ENCODE data around the gene COG2.
"Not testable (repeated sequence)": the region's sequence is repeated elsewhere in the genome, so short reads cannot be mapped to it uniquely, and the experiment has no call there.

The COG2 gene

GRCh38 chr1:230698964-230699363 lies 56.7 kb downstream of the COG2 start:
- in situ Hi-C loops (cut with MboI; ENCODE audit: low sequenced_read_pairs): not testable (repeated sequence)

GRCh38 chr1:230699716-230700115 lies 57.4 kb downstream of the COG2 start:
- in situ Hi-C loops (cut with MboI; ENCODE audit: low sequenced_read_pairs): no loop called here

GRCh38 chr1:230700132-230700531 lies 57.9 kb downstream of the COG2 start:
- in situ Hi-C loops (cut with MboI; ENCODE audit: low sequenced_read_pairs): no loop called here

- in situ Hi-C loops (cut with MboI; ENCODE audit: low sequenced_read_pairs): no loop called here
These were observed 59.2 kb downstream of the COG2 start for GRCh38 chr1:230701434-230701833.

GRCh38 chr1:230701895-230702768 lies 59.9 kb downstream of the COG2 start:
- in situ Hi-C loops (cut with MboI; ENCODE audit: low sequenced_read_pairs): no loop called here

GRCh38 chr1:230702934-230703678 lies 60.8 kb downstream of the COG2 start:
- in situ Hi-C loops (cut with MboI; ENCODE audit: low sequenced_read_pairs): no loop called here

GRCh38 chr1:230703679-230704385 lies 61.6 kb downstream of the COG2 start:
- in situ Hi-C loops (cut with MboI; ENCODE audit: low sequenced_read_pairs): no loop called here

GRCh38 chr1:230704830-230705229 lies 62.5 kb downstream of the COG2 start:
- in situ Hi-C loops (cut with MboI; ENCODE audit: low sequenced_read_pairs): no loop called here

- in situ Hi-C loops (cut with MboI; ENCODE audit: low sequenced_read_pairs): no loop called here
These were observed 63.2 kb downstream of the COG2 start for GRCh38 chr1:230705289-230706019.

GRCh38 chr1:230706020-230706699 lies 63.9 kb downstream of the COG2 start:
- in situ Hi-C loops (cut with MboI; ENCODE audit: low sequenced_read_pairs): no loop called here

GRCh38 chr1:230706887-230707731 lies 64.8 kb downstream of the COG2 start:
- in situ Hi-C loops (cut with MboI; ENCODE audit: low sequenced_read_pairs): no loop called here

GRCh38 chr1:230707732-230708630 lies 65.7 kb downstream of the COG2 start:
- in situ Hi-C loops (cut with MboI; ENCODE audit: low sequenced_read_pairs): no loop called here

- in situ Hi-C loops (cut with MboI; ENCODE audit: low sequenced_read_pairs): no loop called here
These were observed 66.6 kb downstream of the COG2 start for GRCh38 chr1:230708631-230709580.

- in situ Hi-C loops (cut with MboI; ENCODE audit: low sequenced_read_pairs): no loop called here
These were observed 67.6 kb downstream of the COG2 start for GRCh38 chr1:230709619-230710542.

- in situ Hi-C loops (cut with MboI; ENCODE audit: low sequenced_read_pairs): no loop called here
These were observed 68.2 kb downstream of the COG2 start for GRCh38 chr1:230710543-230710904.

- in situ Hi-C loops (cut with MboI; ENCODE audit: low sequenced_read_pairs): no loop called here
These were observed 69.0 kb downstream of the COG2 start for GRCh38 chr1:230711245-230711644.

Measured in HL-60/S4 treated with retinoic acid at 250 ng/mL for 4 days and 3 days (cell line).